Loucy (cell line): Measurements from ENCODE around the gene SF3A1.
A peak's percentile ranks its signal among the peaks of the same experiment; 100 is the strongest.

Experiments
- H2AFZ ChIP-seq: fragments of 200-600 bp; sonication (generic); 2 replicates; pipeline ENCODE4 v1.6.0; 2016; ENCODE audit warnings: antibody characterized with exemption, mild to moderate bottlenecking, low read length, moderate library complexity
- H3F3A ChIP-seq: fragments of 200-600 bp; 2 replicates; pipeline ENCODE4 v1.6.0; 2016; ENCODE audit warnings: antibody characterized with exemption, low read depth, mild to moderate bottlenecking
- H3K27me3 ChIP-seq: fragments of 200-600 bp; sonication (generic); 2 replicates; pipeline ENCODE4 v1.6.1; 2014; ENCODE audit warnings: low read length, mild to moderate bottlenecking; ENCODE audit not compliant: insufficient read depth, poor library complexity, severe bottlenecking
- H3K36me3 ChIP-seq: fragments of 200-600 bp; sonication (generic); 2 replicates; pipeline ENCODE4 v1.6.1; 2016; ENCODE audit warnings: low read length; ENCODE audit not compliant: insufficient read depth
- H3K4me1 ChIP-seq: fragments of 200-600 bp; sonication (generic); 2 replicates; pipeline ENCODE4 v1.5.1; 2014; ENCODE audit warnings: low read length, mild to moderate bottlenecking; ENCODE audit not compliant: insufficient read depth, poor library complexity, severe bottlenecking
- H3K4me2 ChIP-seq: fragments of 200-600 bp; sonication (generic); 2 replicates; pipeline ENCODE4 v1.6.0; 2014; ENCODE audit warnings: antibody characterized with exemption, low read length, low read depth, mild to moderate bottlenecking; ENCODE audit not compliant: poor library complexity, severe bottlenecking
- H3K4me3 ChIP-seq: fragments of 200-600 bp; sonication (generic); 2 replicates; pipeline ENCODE4 v1.5.1; 2014; ENCODE audit warnings: low read length, mild to moderate bottlenecking, mixed read lengths; ENCODE audit not compliant: poor library complexity, severe bottlenecking
- H3K79me2 ChIP-seq: fragments of 200-600 bp; sonication (generic); 2 replicates; pipeline ENCODE4 v1.6.1; 2014; ENCODE audit warnings: low read length; ENCODE audit not compliant: insufficient read depth
- H3K9ac ChIP-seq: fragments of 200-600 bp; sonication (generic); 2 replicates; pipeline ENCODE4 v1.6.0; 2014; ENCODE audit warnings: mild to moderate bottlenecking, low read depth, low read length, moderate library complexity; ENCODE audit not compliant: poor library complexity, severe bottlenecking
- H3K9me2 ChIP-seq: fragments of 200-600 bp; sonication (generic); replicated peaks from 2 replicates; pipeline ENCODE4 v1.6.1; 2016; ENCODE audit warnings: low read depth, low read length, mixed read lengths
- H3K9me3 ChIP-seq: fragments of 200-600 bp; sonication (generic); 2 replicates; pipeline ENCODE4 v1.6.1; 2014; ENCODE audit warnings: mild to moderate bottlenecking, antibody characterized with exemption, low read length, low read depth; ENCODE audit not compliant: insufficient read depth
- H4K20me1 ChIP-seq: fragments of 200-600 bp; sonication (generic); 2 replicates; pipeline ENCODE4 v1.6.0; 2014; ENCODE audit warnings: antibody characterized with exemption, low read length, mild to moderate bottlenecking; ENCODE audit not compliant: insufficient read depth, poor library complexity, severe bottlenecking
- EZH2phosphoT487 ChIP-seq: fragments of 200-600 bp; IDR thresholded peaks from 2 replicates; pipeline ENCODE4 v1.6.1; 2018; ENCODE audit warnings: antibody characterized with exemption, mild to moderate bottlenecking, moderate library complexity, borderline replicate concordance
- TF ChIP-seq, protein P1 (sequence below): fragments of 200-600 bp; sonication (generic); conservative IDR thresholded peaks from 2 replicates; pipeline ENCODE4 v1.5.1; 2014; ENCODE audit warnings: mild to moderate bottlenecking, antibody characterized with exemption, low read length

The SF3A1 gene

GRCh38 chr22:30393322-30393680 lies 36.6 kb upstream of the SF3A1 start:
- no peaks in the 10 kb centered on the region for H3F3A ChIP-seq
- no peaks in the 10 kb centered on the region for H3K36me3 ChIP-seq
- H3K79me2 ChIP-seq: peaks cover 16% of the 10 kb centered on the region
- H3K9me2 ChIP-seq: no peaks in the 10 kb centered on the region
- H4K20me1 ChIP-seq: peaks cover 7% of the 10 kb centered on the region
- H3K4me1 ChIP-seq: peaks cover 40% of the 10 kb centered on the region
- TF ChIP-seq EZH2phosphoT487: no peak
- TF ChIP-seq, protein P1, sequence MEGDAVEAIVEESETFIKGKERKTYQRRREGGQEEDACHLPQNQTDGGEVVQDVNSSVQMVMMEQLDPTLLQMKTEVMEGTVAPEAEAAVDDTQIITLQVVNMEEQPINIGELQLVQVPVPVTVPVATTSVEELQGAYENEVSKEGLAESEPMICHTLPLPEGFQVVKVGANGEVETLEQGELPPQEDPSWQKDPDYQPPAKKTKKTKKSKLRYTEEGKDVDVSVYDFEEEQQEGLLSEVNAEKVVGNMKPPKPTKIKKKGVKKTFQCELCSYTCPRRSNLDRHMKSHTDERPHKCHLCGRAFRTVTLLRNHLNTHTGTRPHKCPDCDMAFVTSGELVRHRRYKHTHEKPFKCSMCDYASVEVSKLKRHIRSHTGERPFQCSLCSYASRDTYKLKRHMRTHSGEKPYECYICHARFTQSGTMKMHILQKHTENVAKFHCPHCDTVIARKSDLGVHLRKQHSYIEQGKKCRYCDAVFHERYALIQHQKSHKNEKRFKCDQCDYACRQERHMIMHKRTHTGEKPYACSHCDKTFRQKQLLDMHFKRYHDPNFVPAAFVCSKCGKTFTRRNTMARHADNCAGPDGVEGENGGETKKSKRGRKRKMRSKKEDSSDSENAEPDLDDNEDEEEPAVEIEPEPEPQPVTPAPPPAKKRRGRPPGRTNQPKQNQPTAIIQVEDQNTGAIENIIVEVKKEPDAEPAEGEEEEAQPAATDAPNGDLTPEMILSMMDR: no peak
- H3K27me3 ChIP-seq: no peaks in the 10 kb centered on the region
- peak overlapping the region; percentile 20 for H3K4me2 ChIP-seq
- no peaks in the 10 kb centered on the region for H3K9me3 ChIP-seq
- H3K4me3 ChIP-seq: no peak overlapping the region
- no peak overlapping the region for H2AFZ ChIP-seq
- no peak overlapping the region for H3K9ac ChIP-seq

DNA sequence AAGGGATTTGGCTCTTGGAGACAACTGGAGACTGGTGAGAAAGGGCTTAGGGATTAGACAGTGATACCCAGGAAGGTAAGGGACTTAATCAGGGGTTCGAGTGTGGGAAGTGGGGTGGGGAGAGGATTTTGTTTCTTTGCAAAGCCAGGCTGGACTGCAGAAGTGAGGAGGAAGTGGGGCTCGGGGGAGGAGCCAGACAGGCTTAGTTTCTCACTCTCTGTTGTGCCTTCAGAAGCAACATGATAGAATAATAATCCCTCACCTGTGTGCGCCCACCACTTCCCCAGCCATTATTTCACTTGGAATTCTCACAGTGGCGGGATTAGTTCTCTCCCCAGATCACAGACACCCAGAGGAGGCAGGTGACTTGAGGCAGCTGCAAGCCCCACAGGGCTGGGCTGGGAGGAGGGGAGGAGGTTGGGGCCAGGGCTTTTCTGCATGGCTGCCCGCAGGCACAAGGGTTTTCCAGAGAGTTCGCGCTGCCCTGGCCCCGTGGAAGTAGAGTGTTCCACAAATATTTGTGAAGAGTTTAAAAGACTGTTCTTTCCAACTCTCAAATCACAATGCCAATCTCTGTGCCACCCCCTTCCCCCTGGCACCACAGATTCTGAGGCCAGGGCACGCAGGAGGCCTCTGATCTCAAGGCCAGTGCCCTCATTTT lies 36.1 kb upstream of the SF3A1 start:
- Histone ChIP-seq H4K20me1 (peaks cover 3% of the 10 kb centered on the region), H3K4me1 (peaks cover 35% of the 10 kb centered on the region), H2AFZ (peak overlapping the region; percentile 65), H3K9me3 (no peaks in the 10 kb centered on the region), H3K4me3 (no peak overlapping the region), H3K27me3 (no peaks in the 10 kb centered on the region), H3K9ac (no peak overlapping the region), H3K79me2 (peaks cover 11% of the 10 kb centered on the region), H3K36me3 (no peaks in the 10 kb centered on the region), H3K4me2 (peak overlapping the region; percentile 20), H3K9me2 (no peaks in the 10 kb centered on the region), H3F3A (no peaks in the 10 kb centered on the region)
- TF ChIP-seq, protein P1: no peak
- no peak for TF ChIP-seq EZH2phosphoT487

DNA sequence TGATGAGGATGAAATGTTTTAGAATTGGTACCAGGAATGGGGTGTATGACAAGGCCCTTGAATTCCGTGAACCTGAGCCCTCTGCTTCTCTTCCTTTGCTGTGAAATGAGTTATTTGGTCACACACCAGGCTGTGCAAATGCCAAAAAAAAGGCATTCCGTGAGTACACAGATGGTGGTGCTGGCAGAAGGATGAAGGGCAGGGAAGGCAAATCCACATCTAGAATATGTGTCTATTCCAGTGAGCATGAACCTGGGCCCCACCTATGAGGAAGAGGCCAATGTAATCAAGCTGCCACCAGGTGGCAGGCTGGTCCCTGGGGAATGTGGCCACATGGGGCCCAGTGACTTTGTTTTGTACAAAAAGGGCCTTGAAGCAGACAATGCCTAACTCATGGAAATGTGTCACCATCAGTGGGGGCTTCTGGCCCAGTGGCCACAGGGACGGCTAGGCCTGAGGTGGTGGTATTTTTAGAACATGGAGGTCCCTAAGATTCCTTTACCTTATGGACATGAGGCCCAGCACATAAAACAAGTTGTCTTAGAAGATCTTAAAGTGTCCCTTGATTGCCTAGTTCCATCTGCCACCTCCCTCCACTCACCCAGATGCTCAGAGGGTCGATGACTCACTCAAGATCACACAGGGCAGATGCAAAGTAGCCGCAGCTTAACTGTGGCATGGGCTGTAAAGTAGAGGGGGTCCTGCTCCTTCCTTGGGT lies 34.4 kb upstream of the SF3A1 start:
- TF ChIP-seq, protein P1: peak; percentile 87
- no peak for TF ChIP-seq EZH2phosphoT487
- Histone ChIP-seq H3K9ac (peak overlapping the region; percentile 36), H3K4me2 (peak overlapping the region; percentile 20), H3K36me3 (no peaks in the 10 kb centered on the region), H3K4me3 (no peak overlapping the region), H3F3A (no peaks in the 10 kb centered on the region), H3K79me2 (peaks cover 9% of the 10 kb centered on the region; the same call in 1 of the 2 replicates), H3K4me1 (peaks cover 30% of the 10 kb centered on the region), H3K9me2 (no peaks in the 10 kb centered on the region), H3K9me3 (no peaks in the 10 kb centered on the region), H4K20me1 (no peaks in the 10 kb centered on the region), H2AFZ (peak overlapping the region; percentile 63), H3K27me3 (no peaks in the 10 kb centered on the region)
